NAMALWA (cell line): ENCODE measurements around the gene OTOP3.
A peak's percentile ranks its signal among the peaks of the same experiment; 100 is the strongest.

ENCODE experiments used
- DNase-seq: peaks from one replicate; pipeline ENCODE4 v3.0.0-alpha.2; 2015; ENCODE audit warnings: low spot score

OTOP3 gene

GRCh38 chr17:74917430-74917829 lies 18.3 kb upstream of the OTOP3 start:
- DNase-seq = no peak

GRCh38 chr17:74918906-74919305 lies 16.8 kb upstream of the OTOP3 start:
- DNase-seq = no peak

GRCh38 chr17:74919440-74920305 lies 16.0 kb upstream of the OTOP3 start:
- DNase-seq = peak; percentile 35

DNA sequence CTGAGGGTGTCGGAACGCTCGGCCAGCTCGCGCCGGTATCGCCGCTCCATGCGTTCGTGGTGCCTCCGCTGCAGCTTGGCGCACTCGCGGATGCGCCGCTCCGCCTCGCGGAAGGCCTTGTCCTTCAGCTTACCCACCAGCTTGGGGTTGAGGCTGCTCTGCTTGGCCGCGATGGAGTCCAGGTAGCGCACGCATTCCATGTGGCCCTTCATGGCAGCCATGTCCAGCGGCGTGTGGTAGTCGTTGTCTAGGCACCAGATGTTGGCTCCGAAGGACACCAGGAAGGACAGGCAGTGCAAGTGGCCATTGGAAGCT lies 15.4 kb upstream of the OTOP3 start:
- DNase-seq = no peak

GRCh38 chr17:74920642-74921025 lies 15.1 kb upstream of the OTOP3 start:
- DNase-seq = no peak

- no peak for DNase-seq
These were observed 14.5 kb upstream of the OTOP3 start for GRCh38 chr17:74921026-74921681.

GRCh38 chr17:74921769-74922168 lies 13.9 kb upstream of the OTOP3 start:
- DNase-seq = no peak

- no peak for DNase-seq
These were observed 13.5 kb upstream of the OTOP3 start for GRCh38 chr17:74922172-74922571.

GRCh38 chr17:74922694-74923537 lies 12.8 kb upstream of the OTOP3 start, which contains the start of gene USH1G:
Gene USH1G, minus strand, starts transcription at chr17:74923255. Its CDS starts 182 bp downstream, at chr17:74923073.
- no peak for DNase-seq

DNA sequence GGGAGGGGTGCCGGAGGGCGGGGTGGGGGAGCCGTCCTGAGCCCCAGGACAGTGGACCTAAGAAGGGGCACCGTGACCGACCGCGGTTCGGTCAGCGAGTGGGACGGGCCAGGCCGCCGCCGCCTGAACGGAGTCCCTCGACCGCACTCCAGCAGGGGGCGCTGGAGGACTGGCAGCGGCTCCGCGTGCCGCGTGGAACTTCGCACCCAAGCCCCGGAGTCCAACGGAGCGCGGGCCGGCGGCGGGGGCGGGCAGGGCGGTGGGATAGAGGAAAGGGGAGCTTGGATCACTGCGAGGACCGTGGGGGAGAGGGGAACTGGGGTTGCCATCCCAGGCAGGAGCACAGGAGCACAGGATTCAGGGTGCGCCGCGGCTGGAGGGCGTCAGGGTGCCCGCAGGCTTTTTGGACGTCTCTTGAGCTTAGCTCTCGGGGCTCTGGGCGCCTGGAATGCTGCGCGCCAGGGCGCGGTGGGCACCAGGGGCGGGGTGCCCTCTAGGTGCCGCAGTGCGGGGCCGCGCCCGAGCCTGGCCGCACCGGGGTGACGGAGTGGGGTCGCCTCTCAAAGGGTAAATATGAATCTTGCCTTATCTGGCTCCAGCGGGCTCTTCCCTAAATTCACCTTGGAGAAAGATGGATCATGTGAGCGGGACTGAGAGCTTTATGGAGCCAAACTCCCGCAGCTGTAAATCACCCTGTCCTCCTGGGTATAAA lies 12.0 kb upstream of the OTOP3 start:
- peak; percentile 51 for DNase-seq

GRCh38 chr17:74924250-74924948 lies 11.3 kb upstream of the OTOP3 start, which contains the start of gene OTOP2:
Gene OTOP2, plus strand, starts transcription at chr17:74924273. Its CDS starts 360 bp downstream, at chr17:74924633.
- DNase-seq = no peak

- DNase-seq = no peak
These were observed 10.5 kb upstream of the OTOP3 start for GRCh38 chr17:74925242-74925641.

DNA sequence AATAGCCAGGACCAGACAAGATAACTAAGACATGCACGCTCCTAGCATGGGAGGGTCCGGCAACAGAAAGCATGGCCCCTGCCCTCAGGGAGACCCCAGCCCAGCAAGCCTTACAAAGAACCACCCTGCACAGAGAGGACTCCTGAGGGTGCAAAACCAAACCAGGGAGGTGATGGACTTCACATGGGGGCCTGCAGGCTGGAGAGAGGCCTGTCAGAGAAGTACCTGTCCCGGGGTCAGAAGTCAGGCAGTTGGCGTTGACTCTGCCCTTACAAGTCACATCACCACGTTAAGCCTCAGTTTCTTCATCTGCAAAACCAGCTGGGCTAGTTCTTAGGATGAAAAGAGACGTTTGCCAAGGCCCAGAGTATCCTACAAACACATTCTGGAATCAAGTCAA lies 6.9 kb upstream of the OTOP3 start:
- no peak for DNase-seq

- no peak for DNase-seq
These were observed 5.1 kb upstream of the OTOP3 start for GRCh38 chr17:74930535-74931036.

DNA sequence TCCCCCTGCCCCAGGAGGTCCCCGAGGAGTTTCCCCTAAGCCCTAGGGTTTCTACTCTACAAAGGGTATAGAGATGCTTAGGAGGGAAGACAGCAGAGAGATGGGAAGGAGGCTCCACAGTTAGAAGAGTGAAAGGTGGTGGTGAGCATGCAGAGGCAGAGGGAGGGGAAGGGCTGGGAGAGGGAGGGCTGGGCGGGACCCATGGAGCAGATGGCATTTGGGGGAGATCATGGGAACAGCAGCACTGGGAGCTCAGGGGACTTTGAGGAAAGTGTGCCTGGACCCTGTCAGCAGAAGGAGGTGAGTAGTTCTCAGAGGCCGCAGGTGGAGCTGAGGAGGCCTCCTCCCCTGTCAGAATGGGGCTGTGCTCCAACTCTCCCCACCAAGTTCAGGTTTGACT lies 650 bp upstream of the OTOP3 start:
- no peak for DNase-seq

- DNase-seq = no peak
These were observed 737 bp downstream of the OTOP3 start for GRCh38 chr17:74936470-74936799.

GRCh38 chr17:74937064-74938051 lies 1.7 kb downstream of the OTOP3 start:
- DNase-seq = no peak

- DNase-seq = no peak
These were observed 2.7 kb downstream of the OTOP3 start for GRCh38 chr17:74938194-74938950.

- DNase-seq = no peak
These were observed 3.8 kb downstream of the OTOP3 start for GRCh38 chr17:74939534-74939933.
